PFSK-1 (cell line): ENCODE results near the gene FAM83G.

Experiments used
- POLR2AphosphoS5 ChIP-seq: IDR thresholded peaks from 2 replicates; pipeline ENCODE4 v1.6.1; 2012; ENCODE audit warnings: low read depth, mild to moderate bottlenecking, control low read depth, low read length, moderate library complexity
- SIN3A ChIP-seq: IDR thresholded peaks from 2 replicates; pipeline ENCODE4 v1.6.1; 2012; ENCODE audit warnings: mild to moderate bottlenecking, low read length, moderate library complexity, borderline replicate concordance; ENCODE audit not compliant: insufficient read depth
- TAF1 ChIP-seq: IDR thresholded peaks from 2 replicates; pipeline ENCODE4 v1.6.1; 2012; ENCODE audit warnings: low read length, control low read depth, borderline replicate concordance; ENCODE audit not compliant: insufficient read depth

GRCh38 chr17:19019041-19019941 is 14.7 kb upstream of the FAM83G start:
- TF ChIP-seq POLR2AphosphoS5 = no peak
- TF ChIP-seq TAF1 = no peak
- TF ChIP-seq SIN3A = no peak
